Measurements from ENCODE around the gene PPL.
"Not testable (repeated sequence)": the region's sequence is repeated elsewhere in the genome, so short reads cannot be mapped to it uniquely, and the experiment has no call there.

Gene PPL, protein sequence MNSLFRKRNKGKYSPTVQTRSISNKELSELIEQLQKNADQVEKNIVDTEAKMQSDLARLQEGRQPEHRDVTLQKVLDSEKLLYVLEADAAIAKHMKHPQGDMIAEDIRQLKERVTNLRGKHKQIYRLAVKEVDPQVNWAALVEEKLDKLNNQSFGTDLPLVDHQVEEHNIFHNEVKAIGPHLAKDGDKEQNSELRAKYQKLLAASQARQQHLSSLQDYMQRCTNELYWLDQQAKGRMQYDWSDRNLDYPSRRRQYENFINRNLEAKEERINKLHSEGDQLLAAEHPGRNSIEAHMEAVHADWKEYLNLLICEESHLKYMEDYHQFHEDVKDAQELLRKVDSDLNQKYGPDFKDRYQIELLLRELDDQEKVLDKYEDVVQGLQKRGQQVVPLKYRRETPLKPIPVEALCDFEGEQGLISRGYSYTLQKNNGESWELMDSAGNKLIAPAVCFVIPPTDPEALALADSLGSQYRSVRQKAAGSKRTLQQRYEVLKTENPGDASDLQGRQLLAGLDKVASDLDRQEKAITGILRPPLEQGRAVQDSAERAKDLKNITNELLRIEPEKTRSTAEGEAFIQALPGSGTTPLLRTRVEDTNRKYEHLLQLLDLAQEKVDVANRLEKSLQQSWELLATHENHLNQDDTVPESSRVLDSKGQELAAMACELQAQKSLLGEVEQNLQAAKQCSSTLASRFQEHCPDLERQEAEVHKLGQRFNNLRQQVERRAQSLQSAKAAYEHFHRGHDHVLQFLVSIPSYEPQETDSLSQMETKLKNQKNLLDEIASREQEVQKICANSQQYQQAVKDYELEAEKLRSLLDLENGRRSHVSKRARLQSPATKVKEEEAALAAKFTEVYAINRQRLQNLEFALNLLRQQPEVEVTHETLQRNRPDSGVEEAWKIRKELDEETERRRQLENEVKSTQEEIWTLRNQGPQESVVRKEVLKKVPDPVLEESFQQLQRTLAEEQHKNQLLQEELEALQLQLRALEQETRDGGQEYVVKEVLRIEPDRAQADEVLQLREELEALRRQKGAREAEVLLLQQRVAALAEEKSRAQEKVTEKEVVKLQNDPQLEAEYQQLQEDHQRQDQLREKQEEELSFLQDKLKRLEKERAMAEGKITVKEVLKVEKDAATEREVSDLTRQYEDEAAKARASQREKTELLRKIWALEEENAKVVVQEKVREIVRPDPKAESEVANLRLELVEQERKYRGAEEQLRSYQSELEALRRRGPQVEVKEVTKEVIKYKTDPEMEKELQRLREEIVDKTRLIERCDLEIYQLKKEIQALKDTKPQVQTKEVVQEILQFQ (N-terminal part only)

DNA sequence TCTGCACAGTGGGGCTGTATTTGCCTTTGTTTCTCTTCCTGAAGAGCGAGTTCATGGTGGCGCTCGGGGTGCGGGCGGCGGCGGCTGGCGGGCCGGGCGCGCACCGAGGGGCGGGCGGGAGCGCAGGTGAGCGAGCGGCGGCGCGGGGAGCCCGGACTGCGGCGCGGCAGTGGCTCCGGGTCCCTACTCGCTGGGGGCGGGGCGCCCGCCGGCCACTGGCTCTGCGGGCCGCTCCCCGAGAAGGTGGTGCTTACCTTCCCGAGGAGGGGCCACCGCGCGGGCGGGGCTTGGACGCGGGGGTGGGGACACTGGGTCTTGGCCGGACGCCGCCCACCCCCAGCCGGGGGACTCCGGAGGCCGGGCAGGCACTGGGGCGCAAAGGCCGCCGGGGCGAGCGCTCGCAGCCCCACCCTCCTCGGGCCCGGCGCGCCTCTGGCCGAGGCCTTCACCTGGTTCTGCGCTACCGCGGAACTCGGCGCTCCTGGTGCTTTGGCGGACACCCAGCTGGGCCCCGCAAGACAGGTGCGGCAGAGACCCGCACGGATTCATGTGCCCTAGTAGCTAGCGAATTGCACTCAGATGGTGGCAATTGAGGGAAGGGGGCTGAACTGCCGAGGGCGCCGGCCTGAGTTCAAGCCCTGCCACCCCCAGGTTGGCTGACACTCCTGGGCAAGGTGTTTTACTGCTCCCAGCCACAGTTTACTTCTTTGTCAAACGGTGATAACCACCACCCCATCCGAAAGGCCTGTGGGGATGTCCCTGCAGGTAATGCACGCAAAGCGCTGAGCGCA, at the start of gene PPL:
PPL (minus strand) TSS at position 158 of the 791 bp plus-strand sequence; CDS start at position 55, 103 bp downstream.
- DNase-seq: peak; percentile 30 to 42

DNA sequence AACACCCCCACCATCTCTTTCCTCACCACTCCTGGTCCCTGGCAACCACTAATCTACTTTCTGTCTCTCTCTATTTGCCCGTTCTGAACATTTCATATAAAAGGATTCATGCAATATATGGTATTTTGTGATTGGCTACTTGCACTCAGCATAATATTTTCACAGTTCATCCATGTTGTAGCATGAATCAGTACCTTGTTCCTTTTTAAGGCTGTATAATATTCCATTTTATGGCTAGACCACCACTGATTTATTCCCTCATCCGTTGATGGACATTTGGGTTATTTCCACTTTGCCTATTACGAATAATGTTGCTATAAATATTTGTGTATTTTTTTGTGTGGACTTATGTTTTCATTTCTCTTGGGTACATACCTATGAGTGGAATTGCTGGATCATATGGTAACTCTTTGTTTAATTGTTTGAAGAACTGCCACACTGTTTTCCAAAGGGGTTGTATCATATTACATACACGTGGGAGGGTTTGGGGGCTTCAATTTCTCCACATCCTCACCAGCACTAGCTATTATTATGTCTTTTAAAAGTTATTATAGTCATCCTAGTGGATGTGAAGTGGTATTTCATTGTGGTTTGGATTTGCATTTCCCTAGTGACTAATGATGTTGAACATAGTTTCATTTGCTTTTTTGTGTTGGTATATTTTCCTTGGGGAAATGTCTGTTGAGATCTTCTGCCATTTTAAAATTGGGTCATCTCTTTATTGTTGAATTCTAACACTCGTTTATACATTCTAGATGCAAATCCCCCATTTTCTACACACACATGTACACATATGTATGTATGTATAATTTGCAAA, 47.4 kb upstream of the PPL start:
- DNase-seq: no peak

- no peak for DNase-seq
These were observed 45.3 kb upstream of the PPL start for GRCh38 chr16:4982056-4982867.

- no peak for DNase-seq
These were observed 44.5 kb upstream of the PPL start for GRCh38 chr16:4981473-4981872.

GRCh38 chr16:4980691-4981090, 43.7 kb upstream of the PPL start:
- DNase-seq: no peak

DNA sequence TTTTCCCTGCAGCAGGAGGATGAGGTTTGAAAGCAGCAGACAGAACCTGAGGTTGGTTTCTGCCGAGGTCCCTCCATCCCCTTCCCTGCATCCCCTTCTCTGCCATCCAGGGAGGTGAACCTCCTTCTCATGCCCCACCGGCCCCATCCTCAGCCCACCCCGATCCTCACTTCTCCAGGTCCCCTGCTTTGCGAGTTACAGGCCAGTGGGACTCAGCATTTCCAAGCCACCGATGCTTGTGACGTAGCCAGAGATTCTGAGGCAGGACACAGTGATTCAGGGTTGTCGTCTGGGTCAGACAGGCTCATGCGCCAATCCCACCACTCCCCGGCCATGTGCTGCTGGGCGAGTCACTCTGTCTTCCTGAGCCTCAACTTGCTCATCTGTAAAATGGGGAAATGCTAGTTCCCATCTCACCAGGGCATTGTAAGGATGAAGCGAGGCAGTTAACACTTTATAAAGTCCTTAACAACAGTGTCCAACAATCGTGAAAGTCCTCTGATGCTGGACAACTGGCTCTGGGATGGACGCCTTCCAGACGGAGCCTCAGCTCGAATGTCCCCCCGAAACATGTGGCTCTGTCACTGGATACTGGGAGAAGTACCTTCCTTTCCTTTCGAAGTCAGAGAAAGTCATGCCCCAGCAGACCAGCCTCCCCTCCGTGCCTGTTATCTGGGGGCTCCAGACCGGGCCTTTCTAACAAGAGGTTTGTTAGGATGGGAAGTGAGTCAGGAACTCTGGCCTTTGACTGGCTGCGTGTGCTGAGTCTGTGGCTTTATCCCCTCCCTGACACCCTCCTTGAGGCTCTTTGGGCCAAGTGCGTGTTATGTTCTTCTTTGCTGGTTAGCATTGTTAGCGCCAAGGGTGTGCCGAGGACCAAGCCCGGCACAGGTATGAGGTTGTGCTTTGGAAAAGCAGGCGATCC, 43.0 kb upstream of the PPL start:
- no peak for DNase-seq

DNA sequence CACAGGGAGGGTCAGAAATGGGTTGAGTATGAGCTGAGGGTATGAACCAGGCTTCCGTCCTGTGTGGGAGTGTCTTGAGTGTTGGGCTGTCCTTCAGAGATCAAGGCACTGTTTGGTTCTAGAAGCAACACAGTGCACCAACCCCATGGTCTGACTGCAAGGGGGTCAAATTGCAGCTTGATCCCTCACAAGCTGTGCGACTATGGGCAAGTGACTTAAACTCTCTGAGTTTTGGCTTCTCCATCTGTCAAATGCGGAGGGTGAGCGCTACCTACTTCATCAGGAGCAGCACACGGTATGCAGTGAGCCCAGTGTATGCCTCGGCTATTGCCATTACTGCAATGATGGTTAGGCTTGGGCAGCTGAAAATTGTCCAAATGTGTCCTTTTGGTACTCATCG, 42.2 kb upstream of the PPL start:
- no peak for DNase-seq

- peak; percentile 51 to 78 for DNase-seq
These were observed 39.7 kb upstream of the PPL start for GRCh38 chr16:4976611-4977145.

- no peak for DNase-seq
These were observed 39.1 kb upstream of the PPL start for GRCh38 chr16:4976079-4976478.

- DNase-seq: no peak
These were observed 36.1 kb upstream of the PPL start for GRCh38 chr16:4972938-4973587.

DNA sequence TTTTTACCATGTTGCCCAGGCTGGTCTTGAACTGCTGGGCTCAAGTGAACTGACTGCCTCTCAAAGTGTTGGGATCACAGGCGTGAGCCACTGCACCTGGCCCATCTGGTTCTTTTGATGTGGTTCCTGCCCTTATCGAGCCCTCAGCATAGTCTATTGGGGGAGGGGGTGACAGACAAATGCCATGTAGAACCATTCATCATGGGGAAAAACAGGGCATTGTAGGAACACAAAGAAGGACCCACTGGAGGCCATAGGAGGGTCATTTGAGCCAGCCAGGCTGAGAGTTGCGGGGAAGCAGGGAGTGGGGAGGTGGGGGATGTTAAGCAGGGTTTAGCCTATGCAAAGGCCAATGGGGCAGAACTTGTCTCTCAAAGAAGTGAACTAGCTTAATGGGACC, 33.1 kb upstream of the PPL start:
- DNase-seq: no peak

- no peak for DNase-seq
These were observed 32.0 kb upstream of the PPL start for GRCh38 chr16:4968879-4969483.

GRCh38 chr16:4968278-4968677, 31.3 kb upstream of the PPL start:
- DNase-seq: not testable (repeated sequence)

GRCh38 chr16:4966736-4967453, 29.9 kb upstream of the PPL start:
- DNase-seq: no peak

- not testable (repeated sequence) for DNase-seq
These were observed 26.6 kb upstream of the PPL start for GRCh38 chr16:4963527-4963926.

DNA sequence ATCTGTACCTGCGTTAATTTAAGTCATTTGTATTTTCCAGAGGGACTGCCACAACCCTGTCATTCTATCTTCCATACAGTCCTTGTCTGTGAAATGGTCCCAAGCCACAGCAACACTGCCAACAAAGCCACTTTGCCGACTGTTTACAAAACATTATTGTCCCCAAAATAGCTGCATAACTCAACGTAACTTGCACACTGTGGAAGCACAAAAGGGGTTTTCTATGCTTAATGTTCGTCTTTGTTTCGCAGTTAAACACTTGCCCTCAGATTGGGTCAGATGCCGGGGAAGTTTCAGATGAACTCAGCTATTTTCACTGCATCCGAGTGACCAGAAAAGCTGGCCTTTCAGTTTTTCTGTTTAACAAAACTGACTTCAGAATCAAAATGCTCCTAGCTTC, 25.8 kb upstream of the PPL start:
- DNase-seq: no peak

DNA sequence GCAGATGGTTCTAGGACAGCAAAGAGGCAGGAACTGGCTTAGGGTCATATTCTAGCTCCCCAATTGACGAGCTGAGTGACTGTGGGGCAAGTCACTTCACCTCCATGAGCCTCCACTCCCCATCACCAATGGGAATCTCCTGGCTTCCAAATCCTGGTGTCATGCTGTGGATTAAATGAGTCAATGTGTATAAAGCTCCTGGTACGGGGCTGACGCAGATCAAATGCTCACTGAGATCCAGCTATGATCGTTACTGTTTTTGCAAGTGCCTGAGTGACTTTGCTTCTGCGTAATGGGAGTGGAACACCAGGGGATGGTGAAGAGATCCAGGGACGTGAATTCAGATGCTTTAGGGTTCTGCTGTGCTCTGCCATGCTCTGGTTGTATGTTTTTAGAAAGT, 23.6 kb upstream of the PPL start:
- no peak for DNase-seq

Data from SHP77 (cell line).